DOHH2 (cell line): ENCODE results near the gene ATF7IP.

Experiments
- H3F3A ChIP-seq: fragments of 200-600 bp; sonication (generic), shearing (Covaris generic); 2 replicates; pipeline ENCODE4 v1.6.0; 2016; ENCODE audit warnings: antibody characterized with exemption, mild to moderate bottlenecking; ENCODE audit not compliant: control insufficient read depth, insufficient read depth
- H3K27ac ChIP-seq: fragments of 200-600 bp; sonication (generic); 2 replicates; pipeline ENCODE4 v1.5.1; 2014; ENCODE audit warnings: low read depth, mild to moderate bottlenecking, low read length, moderate library complexity
- H3K27me3 ChIP-seq: fragments of 200-600 bp; sonication (generic); 2 replicates; pipeline ENCODE4 v1.6.1; 2014; ENCODE audit warnings: mild to moderate bottlenecking, low read length, mixed read lengths; ENCODE audit not compliant: control insufficient read depth
- H3K36me3 ChIP-seq: fragments of 200-600 bp; sonication (generic); 2 replicates; pipeline ENCODE4 v1.6.1; 2014; ENCODE audit warnings: mild to moderate bottlenecking, low read length, moderate library complexity, mixed read lengths; ENCODE audit not compliant: control insufficient read depth
- H3K4me1 ChIP-seq: fragments of 200-600 bp; sonication (generic); 2 replicates; pipeline ENCODE4 v1.6.1; 2014; ENCODE audit warnings: mild to moderate bottlenecking, low read length, mixed read lengths; ENCODE audit not compliant: control insufficient read depth
- H3K4me2 ChIP-seq: fragments of 200-600 bp; sonication (generic); 2 replicates; pipeline ENCODE4 v1.6.0; 2014; ENCODE audit warnings: mild to moderate bottlenecking, low read length, moderate library complexity
- H3K4me3 ChIP-seq: fragments of 200-600 bp; sonication (generic); 2 replicates; pipeline ENCODE4 v1.5.1; 2014; ENCODE audit warnings: mild to moderate bottlenecking, low read length, mixed read lengths
- H3K79me2 ChIP-seq: fragments of 200-600 bp; sonication (generic); 2 replicates; pipeline ENCODE4 v1.6.1; 2014; ENCODE audit warnings: mild to moderate bottlenecking, low read length, mixed read lengths; ENCODE audit not compliant: control insufficient read depth
- H3K9me2 ChIP-seq: fragments of 200-600 bp; sonication (generic); replicated peaks from 2 replicates; pipeline ENCODE4 v1.6.1; 2014; ENCODE audit warnings: mild to moderate bottlenecking, low read length, mixed read lengths; ENCODE audit not compliant: control insufficient read depth
- H3K9me3 ChIP-seq: fragments of 200-600 bp; sonication (generic); 2 replicates; pipeline ENCODE4 v1.6.1; 2014; ENCODE audit warnings: antibody characterized with exemption, low read length, mixed read lengths; ENCODE audit not compliant: control insufficient read depth, insufficient read depth
- H4K20me1 ChIP-seq: fragments of 200-600 bp; sonication (generic); 2 replicates; pipeline ENCODE4 v1.6.0; 2014; ENCODE audit warnings: low read depth, mild to moderate bottlenecking, antibody characterized with exemption, low read length, moderate library complexity; ENCODE audit not compliant: control insufficient read depth, insufficient read depth
- CTCF ChIP-seq: fragments of 200-600 bp; sonication (generic); IDR thresholded peaks from one replicate; pipeline ENCODE4 v1.5.1; 2014; ENCODE audit warnings: antibody characterized with exemption, mild to moderate bottlenecking, low read depth, low read length; ENCODE audit not compliant: poor library complexity, severe bottlenecking
- EZH2phosphoT487 ChIP-seq: fragments of 200-600 bp; sonication (generic); IDR thresholded peaks from 2 replicates; pipeline ENCODE4 v1.6.1; 2017; ENCODE audit warnings: borderline replicate concordance, mild to moderate bottlenecking, antibody characterized with exemption, low read length, moderate library complexity, mixed read lengths

The ATF7IP gene

DNA sequence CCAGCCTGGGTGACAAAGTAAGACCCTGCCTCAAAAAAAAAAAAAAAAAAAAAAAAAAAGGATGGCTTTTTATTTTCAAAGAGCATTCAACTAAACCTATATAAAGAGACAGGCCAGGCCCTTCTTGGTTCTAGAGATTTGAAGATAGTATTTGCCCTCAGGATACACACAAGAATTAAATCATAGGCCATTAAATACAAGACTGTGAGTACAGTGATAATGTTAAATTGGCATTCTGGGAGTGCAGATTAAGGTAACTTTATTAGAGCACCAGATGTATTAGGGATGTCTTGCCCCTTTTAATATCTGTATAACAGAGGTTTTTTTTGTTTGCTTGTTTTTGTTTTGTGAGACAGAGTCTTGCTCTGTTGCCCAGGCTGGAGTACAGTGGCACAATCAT, 61.3 kb downstream of the ATF7IP start:
- Histone ChIP-seq H3K4me3 (no peak overlapping the region), H3K4me1 (no peaks in the 10 kb centered on the region), H3K36me3 (peaks cover 82% of the 10 kb centered on the region), H3K27me3 (no peaks in the 10 kb centered on the region), H3K4me2 (no peak overlapping the region), H3K9me2 (no peaks in the 10 kb centered on the region), H3F3A (no peaks in the 10 kb centered on the region), H3K79me2 (peaks cover 90% of the 10 kb centered on the region), H3K27ac (no peak overlapping the region), H3K9me3 (peaks cover 21% of the 10 kb centered on the region), H4K20me1 (no peaks in the 10 kb centered on the region)
- TF ChIP-seq EZH2phosphoT487, result no peak
- TF ChIP-seq CTCF, result no peak

- Histone ChIP-seq H3K27me3 (no peaks in the 10 kb centered on the region), H3K4me3 (no peak overlapping the region), H3K4me2 (no peak overlapping the region), H3K9me3 (peaks cover 15% of the 10 kb centered on the region), H3K4me1 (no peaks in the 10 kb centered on the region), H3K79me2 (peaks cover 91% of the 10 kb centered on the region), H3K36me3 (peaks cover 74% of the 10 kb centered on the region), H4K20me1 (no peaks in the 10 kb centered on the region), H3F3A (no peaks in the 10 kb centered on the region), H3K27ac (no peak overlapping the region), H3K9me2 (no peaks in the 10 kb centered on the region)
- no peak for TF ChIP-seq EZH2phosphoT487
- TF ChIP-seq CTCF, result no peak
These were observed 62.4 kb downstream of the ATF7IP start for GRCh38 chr12:14427929-14428328.

GRCh38 chr12:14430394-14430986, 65.0 kb downstream of the ATF7IP start:
- no peaks in the 10 kb centered on the region for H3K9me2 ChIP-seq
- H3K4me1 ChIP-seq, result no peaks in the 10 kb centered on the region
- peaks cover 6% of the 10 kb centered on the region; the same call in 1 of the 2 replicates for H3K9me3 ChIP-seq
- no peak overlapping the region for H3K27ac ChIP-seq
- no peak overlapping the region for H3K4me2 ChIP-seq
- TF ChIP-seq CTCF (no peak), EZH2phosphoT487 (no peak)
- no peaks in the 10 kb centered on the region for H3K27me3 ChIP-seq
- no peaks in the 10 kb centered on the region for H3F3A ChIP-seq
- H3K79me2 ChIP-seq, result peaks cover 80% of the 10 kb centered on the region
- no peaks in the 10 kb centered on the region for H4K20me1 ChIP-seq
- no peak overlapping the region for H3K4me3 ChIP-seq
- peaks cover 61% of the 10 kb centered on the region for H3K36me3 ChIP-seq
